Parathyroid adenoma (tissue), 2 donors: Measurements from ENCODE around the gene REPIN1.

Source experiments
- H2AFZ ChIP-seq: fragments of 300-600 bp; sonication (generic); one replicate; pipeline ENCODE4 v1.7.0; 2017; ENCODE audit warnings: antibody characterized with exemption, mild to moderate bottlenecking
- H3K27ac ChIP-seq: fragments of 300-600 bp; sonication (generic); one replicate; pipeline ENCODE4 v1.7.0; 2017
- H3K27me3 ChIP-seq: fragments of 300-600 bp; sonication (generic); one replicate; pipeline ENCODE4 v1.7.0; 2017; ENCODE audit warnings: low read length; ENCODE audit not compliant: control insufficient read depth, insufficient read depth
- H3K36me3 ChIP-seq: fragments of 300-600 bp; sonication (generic); one replicate; pipeline ENCODE4 v1.7.0; 2017; ENCODE audit warnings: low read length; ENCODE audit not compliant: control insufficient read depth, insufficient read depth
- H3K4me1 ChIP-seq: fragments of 300-600 bp; sonication (generic); one replicate; pipeline ENCODE4 v1.7.0; 2017; ENCODE audit warnings: control low read depth
- H3K4me2 ChIP-seq: fragments of 300-600 bp; sonication (generic); one replicate; pipeline ENCODE4 v1.7.0; 2017; ENCODE audit warnings: low read length
- H3K4me3 ChIP-seq: fragments of 300-600 bp; sonication (generic); one replicate; pipeline ENCODE4 v1.7.0; 2017; ENCODE audit warnings: low read depth, low read length
- H3K79me2 ChIP-seq: fragments of 300-600 bp; sonication (generic); one replicate; pipeline ENCODE4 v1.7.0; 2017; ENCODE audit warnings: control low read depth
- H3K9ac ChIP-seq: fragments of 300-600 bp; sonication (generic); one replicate; pipeline ENCODE4 v1.7.0; 2017; ENCODE audit warnings: mild to moderate bottlenecking
- H3K9me3 ChIP-seq: fragments of 300-600 bp; sonication (generic); one replicate; pipeline ENCODE4 v1.7.0; 2017; ENCODE audit warnings: low read length; ENCODE audit not compliant: control insufficient read depth
- CTCF ChIP-seq: fragments of 300-600 bp; sonication (generic); IDR thresholded peaks from one replicate; pipeline ENCODE4 v1.7.0; 2017; ENCODE audit warnings: antibody characterized with exemption, mild to moderate bottlenecking
- donor health status: primary hyperparathyroidism.

Gene REPIN1

GRCh38 chr7:150415161-150416153 is 46.8 kb downstream of the REPIN1 start:
- H3K4me2 ChIP-seq: peak overlapping the region; percentile 24
- H3K27ac ChIP-seq: peak overlapping the region; percentile 62
- H2AFZ ChIP-seq: peak overlapping the region; percentile 78
- TF ChIP-seq CTCF: no peak
- H3K27me3 ChIP-seq: no peaks in the 10 kb centered on the region
- no peak overlapping the region for H3K4me3 ChIP-seq
- no peaks in the 10 kb centered on the region for H3K79me2 ChIP-seq
- no peak overlapping the region for H3K9ac ChIP-seq
- no peaks in the 10 kb centered on the region for H3K9me3 ChIP-seq
- H3K4me1 ChIP-seq: peaks cover 23% of the 10 kb centered on the region
- no peaks in the 10 kb centered on the region for H3K36me3 ChIP-seq

DNA sequence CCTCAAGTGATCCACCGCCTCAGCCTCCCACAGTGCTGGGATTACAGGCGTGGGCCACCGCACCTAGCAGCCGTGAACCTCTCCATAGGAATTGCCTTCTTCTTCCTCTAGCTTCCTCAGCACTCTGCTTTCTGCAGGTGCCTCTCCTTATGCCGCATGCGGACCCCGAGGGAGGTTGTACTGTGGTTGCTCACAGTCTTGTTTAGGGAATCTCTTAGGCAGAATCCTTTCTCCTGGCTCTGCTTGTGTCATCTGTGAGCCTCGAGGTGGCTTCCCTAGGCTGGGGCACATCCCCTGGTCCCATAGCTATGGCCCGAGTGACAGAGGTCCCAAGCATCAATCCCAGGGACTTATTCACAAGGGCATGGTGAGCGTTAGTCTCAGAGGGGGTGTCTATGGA is 48.6 kb downstream of the REPIN1 start:
- no peak overlapping the region for H3K4me3 ChIP-seq
- no peaks in the 10 kb centered on the region for H3K9me3 ChIP-seq
- H3K4me1 ChIP-seq: peaks cover 15% of the 10 kb centered on the region
- TF ChIP-seq CTCF: no peak
- H3K36me3 ChIP-seq: no peaks in the 10 kb centered on the region
- H3K9ac ChIP-seq: no peak overlapping the region
- no peaks in the 10 kb centered on the region for H3K27me3 ChIP-seq
- H3K79me2 ChIP-seq: no peaks in the 10 kb centered on the region
- no peak overlapping the region for H2AFZ ChIP-seq
- H3K4me2 ChIP-seq: no peak overlapping the region
- no peak overlapping the region for H3K27ac ChIP-seq

- Histone ChIP-seq H3K27me3 (no peaks in the 10 kb centered on the region), H3K4me2 (no peak overlapping the region), H3K79me2 (no peaks in the 10 kb centered on the region), H3K9me3 (no peaks in the 10 kb centered on the region), H3K4me3 (no peak overlapping the region), H3K4me1 (peaks cover 15% of the 10 kb centered on the region), H3K9ac (no peak overlapping the region), H3K27ac (no peak overlapping the region), H2AFZ (no peak overlapping the region), H3K36me3 (no peaks in the 10 kb centered on the region)
- TF ChIP-seq CTCF: peak; percentile 9
These were observed 49.2 kb downstream of the REPIN1 start for GRCh38 chr7:150417863-150418262.

- Histone ChIP-seq H3K27ac (no peak overlapping the region), H3K4me2 (no peak overlapping the region), H3K9me3 (no peaks in the 10 kb centered on the region), H3K4me1 (peaks cover 9% of the 10 kb centered on the region), H3K9ac (no peak overlapping the region), H3K4me3 (no peak overlapping the region), H2AFZ (no peak overlapping the region), H3K27me3 (no peaks in the 10 kb centered on the region), H3K79me2 (no peaks in the 10 kb centered on the region), H3K36me3 (no peaks in the 10 kb centered on the region)
- TF ChIP-seq CTCF: no peak
These were observed 51.6 kb downstream of the REPIN1 start for GRCh38 chr7:150420242-150420641.
